ENCODE data around the gene CNTNAP2. TPM values are rescaled to one million over a fixed set of nuclear protein-coding genes. Genes with fewer than 3 reads are reported as not detected.
"Not testable (repeated sequence)": the region's sequence is repeated elsewhere in the genome, so short reads cannot be mapped to it uniquely, and the experiment has no call there.

Gene CNTNAP2
- total and polyA plus RNA-seq, 3 experiments from 2014 or later: not detected

DNA sequence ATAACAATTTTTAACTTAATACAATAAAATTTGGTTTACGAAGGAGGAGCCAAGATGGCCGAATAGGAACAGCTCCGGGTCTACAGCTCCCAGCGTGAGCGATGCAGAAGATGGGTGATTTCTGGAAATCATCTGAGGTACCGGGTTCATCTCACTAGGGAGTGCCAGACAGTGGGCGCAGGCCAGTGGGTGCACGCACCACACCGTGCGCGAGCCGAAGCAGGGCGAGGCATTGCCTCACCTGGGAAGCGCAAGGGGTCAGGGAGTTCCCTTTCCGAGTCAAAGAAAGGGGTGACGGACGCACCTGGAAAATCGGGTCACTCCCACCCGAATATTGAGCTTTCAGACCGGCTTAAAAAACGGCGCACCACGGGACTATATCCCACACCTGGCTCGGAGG, 789.1 kb downstream of the CNTNAP2 start:
- H3K4me1 Mint-ChIP-seq, CTCF ChIA-PET: not testable (repeated sequence)
- H3K9me3 Mint-ChIP-seq: peaks cover 2 to 15% (median 8%) of the 10 kb centered on the region in 5 donors

GRCh38 chr7:146922782-146923181, 806.2 kb downstream of the CNTNAP2 start:
- ChIA-PET CTCF (no interaction called here), POLR2A (no interaction called here)
- Mint-ChIP-seq H3K27ac (no peak overlapping the region), H3K4me1 (no peaks in the 10 kb centered on the region), H3K36me3 (no peaks in the 10 kb centered on the region), H3K27me3 (peaks cover 0 to 2% of the 10 kb centered on the region in 2 donors), H3K9me3 (peaks cover 5 to 40% (median 10%) of the 10 kb centered on the region in 5 donors), H3K4me3 (no peak overlapping the region)
- no peak overlapping the region for H3K27ac ChIP-seq (ENCODE audit: low read depth, low read length)
- H3K4me3 ChIP-seq (ENCODE audit: low read length): no peak overlapping the region
- no peak for DNase-seq
- no peaks in the 10 kb centered on the region for H3K4me1 ChIP-seq (ENCODE audit: insufficient read depth, low read length)
- no peaks in the 10 kb centered on the region for H3K27me3 ChIP-seq (ENCODE audit: insufficient read depth, low read length, poor library complexity, severe bottlenecking)
- no peaks in the 10 kb centered on the region for H3K36me3 ChIP-seq (ENCODE audit: insufficient read depth, low read length)
- H3K9me3 ChIP-seq (ENCODE audit: low read length): no peaks in the 10 kb centered on the region

More for the DNA sequence above, 789.1 kb downstream of the CNTNAP2 start:
- H3K4me3 ChIP-seq (ENCODE audit: low read length); H3K36me3 ChIP-seq (ENCODE audit: insufficient read depth, low read length); H3K4me3 Mint-ChIP-seq; H3K27ac Mint-ChIP-seq; H3K27ac ChIP-seq (ENCODE audit: low read depth, low read length); H3K27me3 Mint-ChIP-seq; POLR2A ChIA-PET; DNase-seq; H3K4me1 ChIP-seq (ENCODE audit: insufficient read depth, low read length); H3K27me3 ChIP-seq (ENCODE audit: insufficient read depth, low read length, poor library complexity, severe bottlenecking); H3K9me3 ChIP-seq (ENCODE audit: low read length); H3K36me3 Mint-ChIP-seq: not testable (repeated sequence)

- H3K27me3 ChIP-seq (ENCODE audit: insufficient read depth, low read length, poor library complexity, severe bottlenecking): no peaks in the 10 kb centered on the region
- no peak overlapping the region for H3K27ac Mint-ChIP-seq
- H3K36me3 ChIP-seq (ENCODE audit: insufficient read depth, low read length): no peaks in the 10 kb centered on the region
- no peaks in the 10 kb centered on the region for H3K36me3 Mint-ChIP-seq
- peaks cover 0 to 3% of the 10 kb centered on the region in 2 donors for H3K27me3 Mint-ChIP-seq
- no peak overlapping the region for H3K4me3 Mint-ChIP-seq
- ChIA-PET POLR2A (no interaction called here), CTCF (no interaction called here)
- no peak overlapping the region for H3K4me3 ChIP-seq (ENCODE audit: low read length)
- H3K4me1 ChIP-seq (ENCODE audit: insufficient read depth, low read length): no peaks in the 10 kb centered on the region
- H3K9me3 ChIP-seq (ENCODE audit: low read length): no peaks in the 10 kb centered on the region
- peaks cover 0 to 18% (median 7%) of the 10 kb centered on the region in 5 donors for H3K9me3 Mint-ChIP-seq
- DNase-seq: no peak
- no peak overlapping the region for H3K27ac ChIP-seq (ENCODE audit: low read depth, low read length)
- H3K4me1 Mint-ChIP-seq: no peaks in the 10 kb centered on the region
These were observed 810.2 kb downstream of the CNTNAP2 start for GRCh38 chr7:146926841-146927240.

GRCh38 chr7:146937836-146938235, 821.2 kb downstream of the CNTNAP2 start:
- no peak overlapping the region for H3K4me3 ChIP-seq (ENCODE audit: low read length)
- no peaks in the 10 kb centered on the region for H3K9me3 ChIP-seq (ENCODE audit: low read length)
- no peak for DNase-seq
- H3K36me3 ChIP-seq (ENCODE audit: insufficient read depth, low read length): no peaks in the 10 kb centered on the region
- Mint-ChIP-seq H3K4me1 (no peaks in the 10 kb centered on the region), H3K9me3 (peaks cover 0 to 31% (median 5%) of the 10 kb centered on the region in 5 donors), H3K27ac (no peak overlapping the region), H3K4me3 (no peak overlapping the region), H3K27me3 (no peaks in the 10 kb centered on the region), H3K36me3 (no peaks in the 10 kb centered on the region)
- H3K27ac ChIP-seq (ENCODE audit: low read depth, low read length): no peak overlapping the region
- H3K27me3 ChIP-seq (ENCODE audit: insufficient read depth, low read length, poor library complexity, severe bottlenecking): no peaks in the 10 kb centered on the region
- no peaks in the 10 kb centered on the region for H3K4me1 ChIP-seq (ENCODE audit: insufficient read depth, low read length)
- CTCF ChIA-PET: no interaction called here
- POLR2A ChIA-PET: no interaction called here

DNA sequence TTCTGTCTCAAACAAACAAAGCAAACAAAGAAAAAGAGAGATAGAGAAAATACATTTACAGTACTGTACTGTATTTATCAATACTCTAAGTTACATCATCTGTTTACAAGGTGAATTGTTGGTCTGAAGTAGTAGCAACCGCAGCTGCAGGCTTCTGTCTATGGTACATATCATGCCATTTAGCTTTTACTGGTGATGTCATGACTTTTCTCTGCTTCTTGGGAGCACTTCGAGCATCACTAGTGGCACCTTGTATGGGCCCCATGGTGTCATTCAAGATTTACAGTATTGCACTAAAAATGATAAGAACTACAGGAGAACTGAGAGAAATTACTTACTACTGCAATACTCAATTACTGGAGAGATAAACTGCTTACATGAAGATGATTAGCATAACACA, 826.9 kb downstream of the CNTNAP2 start:
- H3K4me3 Mint-ChIP-seq: no peak overlapping the region
- POLR2A ChIA-PET: no interaction called here
- CTCF ChIA-PET: no interaction called here

GRCh38 chr7:146948703-146949102, 832.1 kb downstream of the CNTNAP2 start:
- Mint-ChIP-seq H3K27me3 (no peaks in the 10 kb centered on the region), H3K36me3 (no peaks in the 10 kb centered on the region), H3K4me1 (no peaks in the 10 kb centered on the region), H3K9me3 (peaks cover 0 to 15% (median 6%) of the 10 kb centered on the region in 5 donors), H3K4me3 (no peak overlapping the region), H3K27ac (no peak overlapping the region)
- Histone ChIP-seq H3K36me3 (ENCODE audit: insufficient read depth, low read length) (no peaks in the 10 kb centered on the region), H3K9me3 (ENCODE audit: low read length) (no peaks in the 10 kb centered on the region), H3K4me1 (ENCODE audit: insufficient read depth, low read length) (no peaks in the 10 kb centered on the region), H3K4me3 (ENCODE audit: low read length) (no peak overlapping the region), H3K27ac (ENCODE audit: low read depth, low read length) (no peak overlapping the region), H3K27me3 (ENCODE audit: insufficient read depth, low read length, poor library complexity, severe bottlenecking) (no peaks in the 10 kb centered on the region)
- DNase-seq: no peak
- ChIA-PET CTCF (no interaction called here), POLR2A (no interaction called here)

More for the DNA sequence above, 826.9 kb downstream of the CNTNAP2 start:
- no peak for DNase-seq
- no peaks in the 10 kb centered on the region for H3K36me3 Mint-ChIP-seq
- H3K27ac Mint-ChIP-seq: peak overlapping the region in 1 of 8 donors; percentile 79
- H3K36me3 ChIP-seq (ENCODE audit: insufficient read depth, low read length): no peaks in the 10 kb centered on the region
- no peaks in the 10 kb centered on the region for H3K27me3 Mint-ChIP-seq
- H3K9me3 Mint-ChIP-seq: peaks cover 0 to 24% (median 6%) of the 10 kb centered on the region in 5 donors
- no peak overlapping the region for H3K4me3 ChIP-seq (ENCODE audit: low read length)
- no peaks in the 10 kb centered on the region for H3K9me3 ChIP-seq (ENCODE audit: low read length)
- H3K4me1 Mint-ChIP-seq: no peaks in the 10 kb centered on the region
- no peaks in the 10 kb centered on the region for H3K27me3 ChIP-seq (ENCODE audit: insufficient read depth, low read length, poor library complexity, severe bottlenecking)
- no peaks in the 10 kb centered on the region for H3K4me1 ChIP-seq (ENCODE audit: insufficient read depth, low read length)
- H3K27ac ChIP-seq (ENCODE audit: low read depth, low read length): no peak overlapping the region

DNA sequence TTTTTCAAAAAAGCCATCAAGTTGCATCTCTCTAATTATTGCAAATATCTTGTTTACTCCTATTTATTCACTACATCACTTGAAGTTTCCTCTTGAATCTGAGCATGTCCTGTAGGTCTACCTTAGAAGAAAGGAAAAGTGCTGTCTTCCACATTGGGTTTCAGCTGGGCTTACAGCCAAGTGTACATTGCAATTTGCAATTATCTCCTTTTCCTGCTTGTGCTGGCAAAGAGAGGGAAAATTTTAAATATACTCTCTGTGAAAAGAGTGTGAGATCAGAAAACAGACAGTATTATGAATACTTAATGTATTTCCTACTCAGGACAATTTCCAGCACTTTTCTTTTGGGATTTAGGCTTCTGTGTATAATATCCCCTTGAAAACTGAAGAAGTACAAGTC, 839.7 kb downstream of the CNTNAP2 start:
- H3K36me3 Mint-ChIP-seq: no peaks in the 10 kb centered on the region
- CTCF ChIA-PET: no interaction called here
- Histone ChIP-seq H3K27me3 (ENCODE audit: insufficient read depth, low read length, poor library complexity, severe bottlenecking) (no peaks in the 10 kb centered on the region), H3K4me1 (ENCODE audit: insufficient read depth, low read length) (no peaks in the 10 kb centered on the region), H3K27ac (ENCODE audit: low read depth, low read length) (no peak overlapping the region), H3K4me3 (ENCODE audit: low read length) (no peak overlapping the region), H3K36me3 (ENCODE audit: insufficient read depth, low read length) (no peaks in the 10 kb centered on the region), H3K9me3 (ENCODE audit: low read length) (no peaks in the 10 kb centered on the region)
- no peaks in the 10 kb centered on the region for H3K27me3 Mint-ChIP-seq
- no peak overlapping the region for H3K4me3 Mint-ChIP-seq
- no peak overlapping the region for H3K27ac Mint-ChIP-seq
- no peaks in the 10 kb centered on the region for H3K4me1 Mint-ChIP-seq
- DNase-seq: no peak
- POLR2A ChIA-PET: no interaction called here
- peaks cover 7 to 37% (median 13%) of the 10 kb centered on the region in 5 donors for H3K9me3 Mint-ChIP-seq

- Mint-ChIP-seq H3K27me3 (no peaks in the 10 kb centered on the region), H3K9me3 (peaks cover 7 to 37% (median 13%) of the 10 kb centered on the region in 5 donors), H3K36me3 (no peaks in the 10 kb centered on the region), H3K27ac (no peak overlapping the region), H3K4me1 (no peaks in the 10 kb centered on the region), H3K4me3 (no peak overlapping the region)
- Histone ChIP-seq H3K9me3 (ENCODE audit: low read length) (no peaks in the 10 kb centered on the region), H3K36me3 (ENCODE audit: insufficient read depth, low read length) (no peaks in the 10 kb centered on the region), H3K27ac (ENCODE audit: low read depth, low read length) (no peak overlapping the region), H3K4me3 (ENCODE audit: low read length) (no peak overlapping the region), H3K4me1 (ENCODE audit: insufficient read depth, low read length) (no peaks in the 10 kb centered on the region), H3K27me3 (ENCODE audit: insufficient read depth, low read length, poor library complexity, severe bottlenecking) (no peaks in the 10 kb centered on the region)
- ChIA-PET POLR2A (no interaction called here), CTCF (no interaction called here)
- DNase-seq: no peak
These were observed 840.3 kb downstream of the CNTNAP2 start for GRCh38 chr7:146956853-146957252.

Measured in CD8-positive, alpha-beta memory T cell (primary cell).